Breast epithelium (tissue), 4 donors: ENCODE results near the gene RPS6KC1. TPM values are rescaled to one million over a fixed set of nuclear protein-coding genes. Genes with fewer than 3 reads are reported as not detected.
A peak's percentile ranks its signal among the peaks of the same experiment; 100 is the strongest.
"Not testable (repeated sequence)": the region's sequence is repeated elsewhere in the genome, so short reads cannot be mapped to it uniquely, and the experiment has no call there.

Experiments
- DNase-seq, 2 donors: peaks; one replicate each; pipeline ENCODE4 v3.0.0-alpha.2; 2019; ENCODE audit warnings: low spot score in 2 of 2
- H3K27ac ChIP-seq, 2 donors: fragments of 200-600 bp; sonication (generic) in 1 of 2; one replicate each; pipeline ENCODE4 v1.5.1; 2016 to 2019; ENCODE audit warnings: mild to moderate bottlenecking in 1 of 2
- H3K27me3 ChIP-seq, 2 donors: fragments of 200-600 bp; sonication (generic) in 1 of 2; one replicate each; pipeline versions ENCODE4 v1.5.1 to v1.6.0; 2017 to 2019; ENCODE audit warnings: control low read depth in 1 of 2, mild to moderate bottlenecking in 1 of 2
- H3K36me3 ChIP-seq: fragments of 200-600 bp; one replicate; pipeline ENCODE4 v1.5.1; 2019
- H3K4me1 ChIP-seq, 2 donors: fragments of 200-600 bp; sonication (generic); one replicate each; pipeline ENCODE4 v1.5.1; 2016 to 2019; ENCODE audit warnings: control low read depth in 1 of 2
- H3K4me3 ChIP-seq, 3 donors: fragments of 200-600 bp; sonication (generic); 1 replicate in 2 of 3; 2 replicates in 1 of 3; pipeline ENCODE4 v1.5.1; 2016 to 2019; ENCODE audit warnings: mild to moderate bottlenecking in 3 of 3, moderate library complexity in 2 of 3
- H3K9me3 ChIP-seq, 2 donors: fragments of 200-600 bp; sonication (generic) in 1 of 2; one replicate each; pipeline ENCODE4 v1.5.1; 2016 to 2019; ENCODE audit warnings: control low read depth in 1 of 2
- POLR2A ChIP-seq: fragments of 450-650 bp; IDR thresholded peaks from one replicate; pipeline ENCODE4 v1.6.1; 2016; ENCODE audit warnings: antibody characterized with exemption, mild to moderate bottlenecking, moderate library complexity
- POLR2AphosphoS5 ChIP-seq, 3 donors: sonication (generic); formaldehyde crosslinking; IDR thresholded peaks; one replicate each; pipeline ENCODE4 v1.6.1; 2017; ENCODE audit warnings: antibody characterized with exemption in 3 of 3
- intact Hi-C: fragments of 100-400 bp; cut with DNase I; formaldehyde crosslinking; loops from one replicate; pipeline ENCODE4 v1.15.1; 2023; ENCODE audit warnings: low total_unique reads
- total RNA-seq, 3 donors: library from RNA; depleted of rRNA; stranded (reverse); fragments of >200 nt; gene quantifications; one replicate each; pipeline ENCODE4 v1.1.0, GENCODE V29; 2016
- TF ChIP-seq, protein P1 (sequence below), 3 donors: fragments of 450-650 bp; IDR thresholded peaks; one replicate each; pipeline ENCODE4 v1.5.1; 2016 to 2017; ENCODE audit warnings: antibody characterized with exemption in 3 of 3, mild to moderate bottlenecking in 3 of 3, moderate library complexity in 3 of 3

Gene RPS6KC1
- total RNA-seq, 3 donors from 2014 or later, result 26.2 to 32.1 (median 28.2) TPM

DNA sequence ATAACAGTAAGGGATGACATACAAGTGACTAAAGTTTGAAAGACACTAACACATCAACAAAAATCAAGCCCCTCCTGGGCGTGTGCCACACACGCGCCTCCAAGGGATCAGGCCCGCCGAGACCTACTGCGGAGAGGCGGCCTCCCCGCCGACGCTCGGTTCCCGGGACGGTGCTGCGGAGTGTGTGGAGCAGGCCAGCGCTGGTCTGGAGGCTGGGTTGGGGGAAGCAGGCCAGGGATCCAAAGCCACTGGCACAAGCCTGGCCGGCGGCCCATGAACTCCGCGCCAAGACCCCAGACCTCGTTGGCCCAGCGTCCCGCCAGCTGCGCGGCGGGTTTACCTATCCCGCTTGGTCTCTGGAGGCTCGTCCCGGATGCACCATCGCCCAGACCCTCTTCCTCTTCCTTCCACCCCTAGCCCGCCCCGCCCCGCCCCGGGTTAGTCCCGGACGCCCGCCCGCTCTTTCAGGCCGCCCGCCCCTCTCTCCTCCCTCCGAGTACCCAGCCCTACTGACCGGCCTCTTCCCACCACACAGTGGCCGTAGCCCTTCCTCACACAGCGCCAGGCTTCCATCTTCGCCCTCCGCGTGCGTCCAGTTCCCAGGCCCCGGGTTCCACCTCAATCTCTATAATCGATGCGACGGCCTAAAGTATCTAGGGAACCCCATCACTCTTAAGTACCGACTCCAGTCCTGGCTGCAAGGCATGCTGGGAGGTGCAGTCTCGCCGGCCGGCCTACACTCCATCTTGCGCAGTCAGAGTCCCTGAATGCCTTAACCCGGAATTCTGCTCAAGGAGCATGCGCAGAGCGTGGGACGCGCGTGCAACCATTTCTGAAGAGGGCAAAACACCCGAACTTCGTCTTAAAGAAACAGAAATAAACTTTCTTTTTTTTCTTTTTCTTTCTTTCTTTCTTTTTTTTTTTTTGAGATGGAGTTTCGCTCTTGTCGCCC lies 35.7 kb upstream of the RPS6KC1 start, which contains the start of gene ANGEL2:
TSS of gene ANGEL2 (minus strand) at position 769 of the 952 bp plus-strand sequence. CDS start at position 573, 196 bp downstream.
- H3K9me3 ChIP-seq, result no peaks in the 10 kb centered on the region
- TF ChIP-seq POLR2AphosphoS5 (IDR thresholded peaks at IDR 0.05) (peak; percentile 40 to 74 (median 66)), POLR2A (peak; percentile 25)
- TF ChIP-seq, protein P1, sequence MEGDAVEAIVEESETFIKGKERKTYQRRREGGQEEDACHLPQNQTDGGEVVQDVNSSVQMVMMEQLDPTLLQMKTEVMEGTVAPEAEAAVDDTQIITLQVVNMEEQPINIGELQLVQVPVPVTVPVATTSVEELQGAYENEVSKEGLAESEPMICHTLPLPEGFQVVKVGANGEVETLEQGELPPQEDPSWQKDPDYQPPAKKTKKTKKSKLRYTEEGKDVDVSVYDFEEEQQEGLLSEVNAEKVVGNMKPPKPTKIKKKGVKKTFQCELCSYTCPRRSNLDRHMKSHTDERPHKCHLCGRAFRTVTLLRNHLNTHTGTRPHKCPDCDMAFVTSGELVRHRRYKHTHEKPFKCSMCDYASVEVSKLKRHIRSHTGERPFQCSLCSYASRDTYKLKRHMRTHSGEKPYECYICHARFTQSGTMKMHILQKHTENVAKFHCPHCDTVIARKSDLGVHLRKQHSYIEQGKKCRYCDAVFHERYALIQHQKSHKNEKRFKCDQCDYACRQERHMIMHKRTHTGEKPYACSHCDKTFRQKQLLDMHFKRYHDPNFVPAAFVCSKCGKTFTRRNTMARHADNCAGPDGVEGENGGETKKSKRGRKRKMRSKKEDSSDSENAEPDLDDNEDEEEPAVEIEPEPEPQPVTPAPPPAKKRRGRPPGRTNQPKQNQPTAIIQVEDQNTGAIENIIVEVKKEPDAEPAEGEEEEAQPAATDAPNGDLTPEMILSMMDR (IDR thresholded peaks at IDR 0.05), result no peak
- H3K27ac ChIP-seq, result peak within 1 kb of the TSS; percentile 87 to 90
- peak; percentile 93 to 94 for DNase-seq
- H3K27me3 ChIP-seq, result no peaks in the 10 kb centered on the region
- peaks cover 0 to 7% of the 10 kb centered on the region in 2 donors for H3K4me1 ChIP-seq
- no peaks in the 10 kb centered on the region for H3K36me3 ChIP-seq
- H3K4me3 ChIP-seq, result peak within 1 kb of the TSS; percentile 70 to 86 (median 79)
- intact Hi-C loops, result no loop called here

- H3K36me3 ChIP-seq, result no peaks in the 10 kb centered on the region
- no peak for DNase-seq
- intact Hi-C loops, result no loop called here
- no peaks in the 10 kb centered on the region for H3K27me3 ChIP-seq
- no peak overlapping the region for H3K27ac ChIP-seq
- no peaks in the 10 kb centered on the region for H3K9me3 ChIP-seq
- TF ChIP-seq, protein P1 (IDR thresholded peaks at IDR 0.05), result no peak
- TF ChIP-seq POLR2A, result no peak
- TF ChIP-seq POLR2AphosphoS5 (IDR thresholded peaks at IDR 0.05), result no peak
- peaks cover 0 to 7% of the 10 kb centered on the region in 2 donors for H3K4me1 ChIP-seq
- no peak overlapping the region for H3K4me3 ChIP-seq
Measured at GRCh38 chr1:213017447-213018273, 33.4 kb upstream of the RPS6KC1 start.

GRCh38 chr1:213019450-213019849 lies 31.6 kb upstream of the RPS6KC1 start:
- intact Hi-C loops, result no loop called here
- no peaks in the 10 kb centered on the region for H3K9me3 ChIP-seq
- H3K4me1 ChIP-seq, result peaks cover 0 to 1% of the 10 kb centered on the region in 2 donors
- TF ChIP-seq POLR2AphosphoS5 (IDR thresholded peaks at IDR 0.05) (no peak), POLR2A (no peak)
- TF ChIP-seq, protein P1 (IDR thresholded peaks at IDR 0.05), result no peak
- H3K4me3 ChIP-seq, result no peak overlapping the region
- H3K27ac ChIP-seq, result no peak overlapping the region
- no peaks in the 10 kb centered on the region for H3K36me3 ChIP-seq
- no peak for DNase-seq
- H3K27me3 ChIP-seq, result no peaks in the 10 kb centered on the region

DNA sequence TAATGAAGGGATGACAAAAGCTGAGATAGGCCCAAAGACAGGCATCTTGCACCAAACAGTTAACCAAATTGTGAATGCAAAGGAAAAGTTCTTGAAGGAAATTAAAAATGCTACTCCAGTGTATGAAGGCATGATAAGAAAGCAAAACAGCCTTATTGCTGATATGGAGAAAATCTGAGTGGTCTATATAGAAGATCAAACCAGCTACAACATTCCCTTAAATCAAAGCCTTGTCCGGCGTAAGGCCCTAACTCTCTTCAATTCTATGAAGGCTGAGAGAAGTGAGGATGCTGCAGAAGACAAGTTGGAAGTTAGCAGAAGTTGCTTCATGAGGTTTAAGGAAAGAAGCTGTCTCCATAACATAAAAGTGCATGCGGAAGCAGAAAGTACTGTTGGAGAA lies 31.0 kb upstream of the RPS6KC1 start:
- intact Hi-C loops, result no loop called here
- no peak for TF ChIP-seq POLR2AphosphoS5 (IDR thresholded peaks at IDR 0.05)
- TF ChIP-seq, protein P1 (IDR thresholded peaks at IDR 0.05), result no peak
- H3K4me1 ChIP-seq, result no peaks in the 10 kb centered on the region
- H3K27me3 ChIP-seq, result no peaks in the 10 kb centered on the region
- no peaks in the 10 kb centered on the region for H3K36me3 ChIP-seq
- no peaks in the 10 kb centered on the region for H3K9me3 ChIP-seq
- no peak for DNase-seq
- H3K27ac ChIP-seq, result no peak overlapping the region
- H3K4me3 ChIP-seq, result no peak overlapping the region

- DNase-seq, H3K27me3 ChIP-seq, H3K4me1 ChIP-seq, intact Hi-C loops, H3K27ac ChIP-seq, H3K9me3 ChIP-seq, H3K36me3 ChIP-seq, H3K4me3 ChIP-seq: not testable (repeated sequence)
Measured at GRCh38 chr1:213027024-213027423, 24.0 kb upstream of the RPS6KC1 start.
